ENCODE data around the gene COG6.

GRCh38 chr13:39632994-39633393, 22.5 kb upstream of the COG6 start:
- no peak for TF ChIP-seq CTCF (conservative IDR thresholded peaks at IDR 0.05; ENCODE audit: low read length)
- no peak for TF ChIP-seq EZH2phosphoT487 (IDR thresholded peaks at IDR 0.05; ENCODE audit: borderline replicate concordance)

Data from Loucy (cell line).